Forelimb muscle (tissue), 1 donor: ENCODE data around the gene GOLGA6A. TPM values are rescaled to one million over a fixed set of nuclear protein-coding genes. Genes with fewer than 3 reads are reported as not detected.

Experiments used
- DNase-seq: peaks from one replicate; pipeline ENCODE4 v3.0.0-alpha.2; 2013; ENCODE audit warnings: low read depth
- polyA plus RNA-seq: library from polyadenylated mRNA; unstranded; fragments of 120-200 nt; gene quantifications from one replicate; pipeline ENCODE4 v1.2.1, GENCODE V29; 2013; ENCODE audit not compliant: insufficient read length

The GOLGA6A gene
- polyA plus RNA-seq, 1 donor = 0.53 TPM

GRCh38 chr15:74036271-74037170 is 45.8 kb downstream of the GOLGA6A start:
- no peak for DNase-seq

DNA sequence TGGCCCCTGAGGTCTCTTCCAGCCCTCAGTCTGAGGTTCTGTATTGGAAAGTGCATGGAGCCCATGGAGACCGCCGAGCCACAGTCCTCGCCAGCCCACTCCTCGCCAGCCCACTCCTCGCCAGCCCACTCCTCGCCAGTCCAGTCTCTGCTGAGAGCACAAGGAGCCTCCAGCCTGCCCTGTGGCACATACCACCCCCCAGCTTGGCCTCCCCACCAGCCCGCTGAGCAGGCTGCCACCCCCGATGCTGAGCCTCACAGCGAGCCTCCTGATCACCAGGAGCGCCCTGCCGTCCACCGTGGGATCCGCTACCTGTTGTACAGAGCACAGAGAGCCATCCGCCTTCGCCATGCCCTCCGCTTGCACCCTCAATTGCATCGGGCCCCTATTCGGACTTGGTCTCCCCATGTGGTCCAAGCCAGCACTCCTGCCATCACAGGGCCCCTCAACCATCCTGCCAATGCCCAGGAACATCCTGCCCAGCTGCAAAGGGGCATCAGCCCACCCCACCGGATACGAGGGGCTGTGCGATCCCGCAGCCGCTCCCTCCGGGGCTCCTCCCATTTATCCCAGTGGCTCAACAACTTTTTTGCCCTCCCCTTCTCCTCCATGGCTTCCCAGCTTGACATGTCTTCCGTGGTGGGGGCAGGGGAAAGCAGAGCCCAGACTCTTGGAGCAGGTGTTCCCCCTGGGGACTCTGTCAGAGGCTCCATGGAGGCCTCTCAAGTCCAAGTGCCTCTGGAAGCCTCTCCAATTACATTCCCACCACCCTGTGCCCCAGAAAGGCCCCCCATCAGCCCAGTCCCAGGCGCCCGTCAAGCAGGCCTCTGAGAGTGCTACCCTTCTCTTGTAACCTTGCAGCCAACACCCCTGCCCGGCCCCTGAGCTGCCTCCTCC is 47.0 kb downstream of the GOLGA6A start:
- no peak for DNase-seq

DNA sequence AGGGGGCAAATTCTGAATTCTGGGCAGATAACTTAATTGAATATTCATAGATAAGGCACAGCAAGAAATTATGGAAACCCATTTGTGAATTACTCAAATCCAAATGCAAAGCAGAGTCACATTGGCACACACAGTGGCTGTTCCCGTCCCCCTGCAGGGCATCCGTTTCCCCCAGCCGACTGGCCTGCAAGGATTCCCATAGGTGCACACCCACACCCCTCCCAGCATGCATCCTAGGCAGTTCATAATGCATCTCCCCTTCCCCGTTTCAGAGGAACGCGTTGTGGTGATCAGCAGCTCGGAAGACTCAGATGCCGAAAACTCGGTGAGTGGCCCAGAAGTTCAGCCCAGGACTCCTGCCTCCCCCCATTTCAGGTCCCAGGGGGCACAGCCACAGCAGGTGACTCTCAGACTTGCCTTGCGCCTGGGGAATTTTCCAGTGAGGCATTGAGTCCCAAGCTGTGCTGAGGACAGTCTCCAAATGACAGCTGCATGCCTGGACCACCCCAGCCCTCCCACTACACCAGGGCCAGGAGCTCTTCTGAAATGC is 48.1 kb downstream of the GOLGA6A start:
- no peak for DNase-seq

DNA sequence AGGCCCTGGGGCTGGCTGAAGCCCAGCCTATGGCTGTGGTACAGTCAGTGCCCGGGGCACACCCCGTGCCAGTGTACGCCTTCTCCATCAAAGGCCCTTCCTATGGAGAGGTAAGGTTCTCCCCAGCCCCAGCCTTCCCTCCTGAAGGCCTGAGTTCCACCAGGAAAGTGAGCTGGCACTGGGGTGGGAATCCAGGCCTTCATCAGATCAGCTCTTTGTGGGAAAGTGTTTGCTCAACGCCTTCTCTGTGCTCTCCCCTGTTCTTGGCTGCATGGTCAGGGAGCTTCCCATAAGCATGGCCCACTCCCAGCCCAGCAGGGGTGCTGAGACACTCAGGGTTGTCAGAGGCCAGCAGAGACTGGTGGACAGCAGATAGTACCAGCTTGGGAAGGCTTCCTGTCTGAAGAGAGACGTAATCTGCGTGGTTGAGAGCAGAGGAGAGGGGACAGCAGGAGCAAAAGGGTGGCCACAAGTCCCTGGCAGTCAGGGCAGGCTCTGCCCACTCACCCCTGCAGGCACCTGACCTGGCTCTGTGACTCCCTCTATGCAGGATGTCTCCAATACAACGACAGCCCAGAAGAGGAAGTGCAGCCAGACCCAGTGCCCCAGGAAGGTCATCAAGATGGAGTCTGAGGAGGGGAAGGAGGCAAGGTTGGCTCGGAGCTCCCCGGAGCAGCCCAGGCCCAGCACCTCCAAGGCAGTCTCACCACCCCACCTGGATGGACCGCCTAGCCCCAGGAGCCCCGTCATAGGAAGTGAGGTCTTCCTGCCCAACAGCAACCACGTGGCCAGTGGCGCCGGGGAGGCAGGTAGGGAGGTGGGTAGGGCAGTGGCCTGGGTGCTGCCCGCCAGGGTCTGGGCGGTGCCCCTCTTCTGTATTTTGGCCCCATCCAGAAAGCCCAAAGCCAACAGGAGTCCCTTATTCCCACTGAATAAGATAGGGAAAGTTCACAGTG is 49.5 kb downstream of the GOLGA6A start:
- DNase-seq = no peak

DNA sequence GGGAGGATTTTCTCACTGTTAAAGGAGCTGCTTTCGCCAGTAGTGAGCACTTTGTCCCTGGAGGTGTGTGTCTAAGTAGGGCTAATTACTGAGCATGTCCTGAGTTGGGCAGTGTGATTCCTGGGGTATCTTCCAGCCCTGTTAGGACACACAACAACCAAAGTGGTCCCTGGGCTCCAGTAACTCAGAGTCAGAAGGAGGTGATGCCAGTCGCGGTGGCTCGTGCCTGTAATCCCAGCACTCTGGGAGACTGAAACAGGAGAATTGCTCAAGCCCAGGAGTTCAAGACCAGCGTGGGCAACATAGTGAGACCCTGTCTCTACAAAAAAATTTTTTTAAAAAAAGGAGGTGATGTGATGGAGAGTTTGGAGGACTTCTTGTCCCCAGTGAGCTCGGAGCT is 50.3 kb downstream of the GOLGA6A start:
- DNase-seq = no peak

DNA sequence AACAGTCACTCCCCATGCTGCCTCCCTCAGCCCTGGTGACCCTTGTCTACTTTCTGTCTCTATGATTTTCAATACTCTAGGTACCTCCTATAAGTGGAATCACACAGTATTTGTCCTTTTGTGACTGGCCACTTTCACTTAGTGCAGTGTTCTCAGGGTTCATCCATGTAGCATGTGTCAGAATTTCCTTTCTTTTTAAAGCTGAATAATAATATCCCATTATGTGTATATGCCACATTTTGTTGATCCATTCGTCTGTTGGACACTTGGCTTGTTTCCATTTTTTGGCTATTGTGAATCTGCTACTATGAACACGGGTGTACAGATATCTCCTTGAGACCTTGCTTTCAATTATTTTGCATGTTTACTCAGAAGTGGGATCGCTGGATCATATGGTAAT is 53.7 kb downstream of the GOLGA6A start:
- DNase-seq = no peak

DNA sequence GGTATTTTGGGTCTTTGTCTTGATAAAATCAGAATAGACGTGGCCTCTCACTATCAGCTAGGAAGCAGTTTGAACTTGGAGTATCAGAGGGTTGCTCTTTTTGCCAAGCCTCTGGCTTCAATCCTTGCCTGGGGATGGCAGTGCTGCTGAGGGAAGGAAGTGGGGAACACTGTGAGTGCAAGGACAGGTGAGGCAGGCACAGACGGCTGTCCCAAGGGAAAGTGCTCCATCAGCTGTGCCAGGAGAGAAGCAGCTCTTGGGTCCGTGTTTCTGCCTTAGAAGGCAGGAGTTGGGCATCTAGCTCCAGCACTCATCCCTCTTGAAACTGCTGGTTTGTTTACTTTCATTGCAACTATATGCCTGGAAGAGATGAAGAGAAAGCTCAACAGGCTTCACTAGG is 54.7 kb downstream of the GOLGA6A start:
- no peak for DNase-seq

DNA sequence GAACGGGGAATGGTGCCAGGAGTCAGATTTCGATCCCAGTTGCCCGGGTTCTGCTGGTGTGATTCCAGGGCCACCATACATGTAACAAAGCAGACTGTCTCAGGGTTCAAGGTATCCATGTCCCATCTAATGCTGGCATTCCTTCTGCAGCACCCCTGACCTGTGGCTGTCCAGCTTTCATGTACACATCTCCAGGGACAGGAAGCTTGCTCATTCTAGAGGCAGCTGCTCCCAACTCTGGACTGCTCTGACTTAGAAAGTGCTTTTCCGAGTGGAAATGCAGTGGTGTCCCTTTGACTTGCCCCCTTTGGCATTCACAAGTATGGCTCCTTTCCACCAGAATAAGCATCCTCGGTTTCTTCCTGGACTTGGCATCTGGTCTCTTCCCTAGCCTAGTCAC is 56.9 kb downstream of the GOLGA6A start:
- no peak for DNase-seq

DNA sequence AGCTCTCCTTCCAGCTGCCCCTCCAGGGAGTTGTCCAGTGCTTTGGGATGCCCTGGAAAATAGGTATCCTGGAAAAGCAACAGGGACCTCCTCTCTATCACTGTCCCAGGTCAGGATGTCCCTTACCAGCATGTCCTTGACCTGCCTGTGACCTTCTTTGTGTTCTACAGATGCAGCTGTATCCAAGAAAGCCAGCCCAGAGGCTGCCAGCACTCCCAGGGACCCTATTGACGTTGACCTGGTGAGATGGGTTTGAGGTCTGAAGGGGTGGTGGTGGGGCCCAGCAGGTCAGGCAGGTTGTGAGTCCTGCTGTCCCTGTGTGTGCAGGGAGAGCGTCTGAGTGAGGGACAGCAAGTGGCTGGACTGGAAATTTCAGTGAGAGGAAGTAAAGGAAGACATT is 57.7 kb downstream of the GOLGA6A start:
- DNase-seq = no peak

DNA sequence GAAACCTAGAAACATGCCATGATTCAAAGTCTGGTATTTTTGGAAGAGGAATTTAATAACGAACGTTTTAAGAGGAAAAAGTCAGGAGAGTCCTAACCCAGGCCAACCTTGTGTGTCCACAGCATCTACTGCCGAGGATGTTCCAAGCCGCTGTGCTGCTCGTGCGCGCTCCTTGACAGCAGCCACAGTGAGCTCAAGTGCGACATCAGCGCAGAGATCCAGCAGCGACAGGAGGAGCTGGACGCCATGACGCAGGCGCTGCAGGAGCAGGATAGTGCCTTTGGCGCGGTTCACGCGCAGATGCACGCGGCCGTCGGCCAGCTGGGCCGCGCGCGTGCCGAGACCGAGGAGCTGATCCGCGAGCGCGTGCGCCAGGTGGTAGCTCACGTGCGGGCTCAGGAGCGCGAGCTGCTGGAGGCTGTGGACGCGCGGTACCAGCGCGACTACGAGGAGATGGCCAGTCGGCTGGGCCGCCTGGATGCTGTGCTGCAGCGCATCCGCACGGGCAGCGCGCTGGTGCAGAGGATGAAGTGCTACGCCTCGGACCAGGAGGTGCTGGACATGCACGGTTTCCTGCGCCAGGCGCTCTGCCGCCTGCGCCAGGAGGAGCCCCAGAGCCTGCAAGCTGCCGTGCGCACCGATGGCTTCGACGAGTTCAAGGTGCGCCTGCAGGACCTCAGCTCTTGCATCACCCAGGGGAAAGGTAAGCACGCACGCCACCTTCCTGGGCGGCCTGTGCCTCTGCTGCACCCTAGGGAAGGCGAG is 59.5 kb downstream of the GOLGA6A start:
- DNase-seq = no peak

Other genes starting within 250 kb of the GOLGA6A start
- gene TBC1D21, start 209.0 kb downstream of the GOLGA6A start, polyA plus RNA-seq = not detected
- 29.7 TPM for gene LOXL1, start 156.1 kb downstream of the GOLGA6A start, polyA plus RNA-seq
- 39.0 TPM for gene STOML1, start 90.3 kb downstream of the GOLGA6A start, polyA plus RNA-seq
- 32.6 TPM for gene PML, start 87.8 kb downstream of the GOLGA6A start, polyA plus RNA-seq
- 7.3 TPM for gene ISLR2, start 48.0 kb upstream of the GOLGA6A start, polyA plus RNA-seq
- gene ISLR, start 91.2 kb upstream of the GOLGA6A start, polyA plus RNA-seq = 142 TPM
- 0.97 TPM for gene STRA6, start 120.2 kb upstream of the GOLGA6A start, polyA plus RNA-seq
- not detected for gene CCDC33, start 153.8 kb upstream of the GOLGA6A start, polyA plus RNA-seq